ENCODE measurements around the gene MTHFD2L. TPM values are rescaled to one million over a fixed set of nuclear protein-coding genes. Genes with fewer than 3 reads are reported as not detected.
"Not testable (repeated sequence)": the region's sequence is repeated elsewhere in the genome, so short reads cannot be mapped to it uniquely, and the experiment has no call there.

The MTHFD2L gene
- total and polyA plus RNA-seq, 10 of the 15 experiments (the other 5 are each of a cell fraction or from before 2014, with no cell fraction given), result 4.8 to 25.4 (median 14.4) TPM

GRCh38 chr4:74339501-74339900, 181.6 kb downstream of the MTHFD2L start:
- H3K4me2 ChIP-seq (ENCODE audit: control insufficient read depth, insufficient read depth), result no peak overlapping the region
- no peak overlapping the region for H2AFZ ChIP-seq (ENCODE audit: control insufficient read depth, low read depth, low read length)
- peaks cover 5% of the 10 kb centered on the region; the same call in 1 of the 2 replicates for H3K4me1 ChIP-seq (ENCODE audit: control insufficient read depth, insufficient read depth, low read length)
- no peak for ATAC-seq
- H3K9ac ChIP-seq (ENCODE audit: control insufficient read depth, insufficient read depth, low read length), result no peak overlapping the region
- intact Hi-C loops (cut with micrococcal nuclease; ENCODE audit: unreplicated experiment), result no loop called here
- H3K9me3 ChIP-seq (replicated peaks; ENCODE audit: control insufficient read depth, insufficient read depth, low read length), result peaks cover 5% of the 10 kb centered on the region; the same call in 2 of the 3 replicates
- no peak for FAIRE-seq
- H3K27me3 ChIP-seq (replicated peaks in 1 of 2; ENCODE audit: control insufficient read depth in 2 of 2, insufficient read depth in 2 of 2, low read length in 1 of 2), result no peaks in the 10 kb centered on the region
- H3K79me2 ChIP-seq (ENCODE audit: control insufficient read depth, insufficient read depth, low read length), result no peaks in the 10 kb centered on the region
- BruUV-seq (replicated peaks), result no TSS peak
- no peak overlapping the region for H3K27ac ChIP-seq (ENCODE audit: control insufficient read depth, insufficient read depth)
- DNase-seq (ENCODE audit: low read depth, low spot score), result no peak
- no peaks in the 10 kb centered on the region for H3K36me3 ChIP-seq (ENCODE audit: control insufficient read depth in 2 of 2, insufficient read depth in 2 of 2, low read length in 1 of 2)
- CTCF ChIA-PET, result no interaction called here
- H4K20me1 ChIP-seq (ENCODE audit: control insufficient read depth, insufficient read depth), result no peaks in the 10 kb centered on the region
- H3K4me3 ChIP-seq, result no peak overlapping the region
- in situ Hi-C loops (cut with MboI), result no loop called here
- POLR2A ChIA-PET, result no interaction called here
- SMC1A ChIA-PET (ENCODE audit: uncharacterized antibody, unreplicated experiment), result no interaction called here
- RAD21 ChIA-PET (ENCODE audit: unreplicated experiment), result no interaction called here
- TF ChIP-seq CHD1 (IDR thresholded peaks at IDR 0.05; ENCODE audit: low read depth, low read length) (no peak), BMI1 (IDR thresholded peaks at IDR 0.05; ENCODE audit: borderline replicate concordance) (no peak), TAF1 (IDR thresholded peaks at IDR 0.05; ENCODE audit: borderline replicate concordance, low read depth, low read length) (no peak), RELA (IDR thresholded peaks at IDR 0.05; ENCODE audit: borderline replicate concordance, partially characterized antibody) (no peak), RAD51 (IDR thresholded peaks at IDR 0.05) (no peak), SMARCA5 (IDR thresholded peaks at IDR 0.05) (no peak), WRNIP1 (IDR thresholded peaks at IDR 0.05; ENCODE audit: borderline replicate concordance, low read depth, low read length) (no peak), SUZ12 (IDR thresholded peaks at IDR 0.05; ENCODE audit: unreplicated experiment) (no peak), HDGF (IDR thresholded peaks at IDR 0.05) (no peak), CBX5 (IDR thresholded peaks at IDR 0.05; ENCODE audit: low read depth) (no peak), NFXL1 (IDR thresholded peaks at IDR 0.05; ENCODE audit: borderline replicate concordance) (no peak)

DNA sequence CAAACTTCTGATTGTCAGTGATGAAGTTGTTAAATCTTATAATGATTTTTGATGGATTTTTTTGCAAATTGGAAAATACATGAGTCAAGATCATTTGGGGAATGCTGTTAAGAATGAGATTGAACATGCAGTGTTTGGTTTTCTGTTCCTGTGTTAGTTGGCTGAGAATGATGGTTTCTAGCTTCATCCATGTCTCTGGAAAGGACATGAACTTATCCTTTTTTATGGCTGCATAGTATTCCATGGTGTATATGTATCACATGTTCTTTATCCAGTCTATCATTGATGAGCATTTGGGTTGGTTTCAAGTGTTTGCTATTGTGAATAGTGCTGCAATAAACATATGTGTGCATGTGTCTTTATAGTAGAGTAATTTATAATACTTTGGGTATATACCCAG, 182.5 kb downstream of the MTHFD2L start:
- H3K9me3 ChIP-seq (replicated peaks; ENCODE audit: control insufficient read depth, insufficient read depth, low read length); H3K27ac ChIP-seq (ENCODE audit: control insufficient read depth, insufficient read depth); H3K4me1 ChIP-seq (ENCODE audit: control insufficient read depth, insufficient read depth, low read length); DNase-seq (ENCODE audit: low read depth, low spot score); H3K9ac ChIP-seq (ENCODE audit: control insufficient read depth, insufficient read depth, low read length); RAD21 ChIA-PET (ENCODE audit: unreplicated experiment); BruUV-seq (replicated peaks); ATAC-seq; in situ Hi-C loops (cut with MboI); H4K20me1 ChIP-seq (ENCODE audit: control insufficient read depth, insufficient read depth); H3K4me3 ChIP-seq; H3K27me3 ChIP-seq (replicated peaks in 1 of 2; ENCODE audit: control insufficient read depth in 2 of 2, insufficient read depth in 2 of 2, low read length in 1 of 2); H3K79me2 ChIP-seq (ENCODE audit: control insufficient read depth, insufficient read depth, low read length); SMC1A ChIA-PET (ENCODE audit: uncharacterized antibody, unreplicated experiment); H3K4me2 ChIP-seq (ENCODE audit: control insufficient read depth, insufficient read depth); FAIRE-seq; intact Hi-C loops (cut with micrococcal nuclease; ENCODE audit: unreplicated experiment); H3K36me3 ChIP-seq (ENCODE audit: control insufficient read depth in 2 of 2, insufficient read depth in 2 of 2, low read length in 1 of 2); H2AFZ ChIP-seq (ENCODE audit: control insufficient read depth, low read depth, low read length); POLR2A ChIA-PET; CTCF ChIA-PET: not testable (repeated sequence)
